ENCODE results near the gene UBE2V1.

UBE2V1 gene

GRCh38 chr20:50112512-50113419 is at the start of gene UBE2V1:
TSS of gene UBE2V1 (minus strand) at chr20:50113150. CDS start at chr20:50113128, 22 bp downstream.
- in situ Hi-C loops (cut with HindIII; ENCODE audit: low sequenced_read_pairs), result no loop called here

DNA sequence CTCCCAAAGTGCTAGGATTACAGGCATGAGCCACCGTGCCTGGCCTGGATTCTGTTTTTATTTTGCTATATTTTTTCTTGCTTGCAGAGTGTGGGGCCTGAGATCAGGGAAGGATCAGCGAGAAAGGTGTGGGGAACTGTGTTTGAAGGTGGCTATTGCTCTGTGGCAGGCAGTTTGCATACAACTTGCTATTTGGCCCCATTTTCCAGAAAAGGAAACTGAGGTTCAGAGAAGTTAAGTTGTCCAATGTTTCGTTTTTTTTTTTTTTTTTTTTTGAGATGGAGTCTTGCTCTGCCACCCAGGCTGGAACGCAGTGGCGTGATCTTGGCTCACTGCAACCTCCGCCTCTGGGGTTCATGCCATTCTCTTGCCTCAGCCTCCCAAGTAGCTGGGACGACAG is 48.5 kb upstream of the UBE2V1 start:
- in situ Hi-C loops (cut with HindIII; ENCODE audit: low sequenced_read_pairs), result loop anchor here (5.0 kb wide), 1 partner anchor 69 kb away; no protein-coding TSS in a partner anchor

DNA sequence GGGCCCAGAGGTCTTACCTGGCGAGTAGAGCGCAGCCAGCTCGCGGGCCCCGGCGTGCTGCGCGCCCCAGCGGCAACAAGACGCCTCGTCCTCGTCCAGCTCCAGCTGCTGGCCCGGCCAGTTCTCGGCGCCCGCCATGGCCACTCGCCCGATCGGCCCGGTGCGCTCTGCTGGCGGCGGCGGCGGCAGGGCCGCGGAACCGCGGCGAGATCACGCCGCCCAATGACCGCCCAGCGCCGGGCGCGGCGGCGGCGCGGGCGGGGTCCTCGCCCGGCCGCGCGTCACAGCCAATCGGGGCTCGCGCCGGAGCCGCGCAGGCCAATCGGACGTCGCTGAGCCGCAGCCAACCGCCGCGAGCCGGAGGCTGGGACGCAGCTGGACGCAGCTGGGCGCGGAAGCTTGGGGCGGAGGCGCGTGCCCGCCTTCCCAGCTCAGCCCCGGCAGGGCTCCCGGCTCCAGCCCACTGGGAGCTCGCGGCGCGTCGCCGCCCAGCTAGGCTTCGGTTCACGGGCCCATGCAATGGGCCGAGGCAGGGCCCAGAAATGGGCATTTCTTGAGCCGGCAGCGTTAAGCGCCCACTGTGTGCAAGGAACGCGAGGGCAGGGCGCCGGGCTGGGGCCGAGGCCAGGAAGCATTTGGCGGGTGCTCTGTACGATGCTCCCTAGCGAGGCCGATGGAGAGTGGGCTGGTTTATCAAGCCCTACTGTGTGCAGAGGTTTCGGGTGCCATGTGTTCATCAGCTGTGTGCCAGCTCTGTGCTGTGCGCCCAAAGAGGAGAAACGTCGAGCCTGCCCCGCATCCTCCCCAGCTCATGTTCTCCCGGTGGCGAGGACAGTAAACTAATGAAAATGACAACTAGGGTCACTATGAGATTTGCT is 40.8 kb upstream of the UBE2V1 start, which contains the start of gene PEDS1:
Gene PEDS1 (minus strand): TSS at position 224 of the 878 bp plus-strand sequence. CDS start 86 bp downstream, at position 138.
- in situ Hi-C loops (cut with HindIII; ENCODE audit: low sequenced_read_pairs), result no loop called here

- in situ Hi-C loops (cut with HindIII; ENCODE audit: low sequenced_read_pairs), result no loop called here
Measured at GRCh38 chr20:50153153-50153499, 40.2 kb upstream of the UBE2V1 start.

- in situ Hi-C loops (cut with HindIII; ENCODE audit: low sequenced_read_pairs), result no loop called here
Measured at GRCh38 chr20:50152394-50153152, 39.6 kb upstream of the UBE2V1 start.

DNA sequence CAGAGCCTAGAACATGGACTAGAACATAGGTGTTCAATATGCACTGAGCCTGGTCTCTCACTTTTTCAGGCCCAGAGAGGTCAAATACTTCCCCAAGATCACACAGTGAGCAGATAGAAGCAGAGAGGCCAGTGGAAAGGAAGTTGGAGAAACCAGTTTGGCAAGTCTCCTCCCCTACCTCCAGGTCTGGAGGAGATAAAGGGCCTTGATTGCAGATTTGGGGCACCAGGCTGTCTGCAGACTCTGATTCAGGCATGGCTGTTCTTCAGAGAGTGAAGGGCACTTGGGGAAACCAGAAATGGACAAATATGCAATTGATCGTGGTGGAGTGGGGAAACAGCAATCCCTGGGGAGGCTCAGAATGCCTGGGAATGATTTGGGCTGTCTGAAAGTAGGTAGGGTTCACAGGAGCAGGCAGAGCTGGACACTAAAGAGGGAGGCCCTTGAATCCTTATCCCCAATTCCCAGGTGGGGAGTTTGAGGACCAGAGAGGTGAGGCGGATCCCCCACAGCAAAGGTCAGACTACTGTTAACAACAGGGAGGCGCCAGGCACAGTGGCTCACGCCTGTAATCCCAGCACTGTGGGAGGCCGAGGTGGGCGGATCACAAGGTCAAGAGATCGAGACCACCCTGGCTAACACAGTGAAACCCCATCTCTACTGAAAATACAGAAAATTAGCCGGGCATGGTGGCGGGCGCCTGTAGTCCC is 38.2 kb upstream of the UBE2V1 start:
- in situ Hi-C loops (cut with HindIII; ENCODE audit: low sequenced_read_pairs), result no loop called here

GRCh38 chr20:50149481-50150254 is 36.7 kb upstream of the UBE2V1 start:
- in situ Hi-C loops (cut with HindIII; ENCODE audit: low sequenced_read_pairs), result no loop called here

GRCh38 chr20:50146732-50147662 is 34.0 kb upstream of the UBE2V1 start:
- in situ Hi-C loops (cut with HindIII; ENCODE audit: low sequenced_read_pairs), result no loop called here

DNA sequence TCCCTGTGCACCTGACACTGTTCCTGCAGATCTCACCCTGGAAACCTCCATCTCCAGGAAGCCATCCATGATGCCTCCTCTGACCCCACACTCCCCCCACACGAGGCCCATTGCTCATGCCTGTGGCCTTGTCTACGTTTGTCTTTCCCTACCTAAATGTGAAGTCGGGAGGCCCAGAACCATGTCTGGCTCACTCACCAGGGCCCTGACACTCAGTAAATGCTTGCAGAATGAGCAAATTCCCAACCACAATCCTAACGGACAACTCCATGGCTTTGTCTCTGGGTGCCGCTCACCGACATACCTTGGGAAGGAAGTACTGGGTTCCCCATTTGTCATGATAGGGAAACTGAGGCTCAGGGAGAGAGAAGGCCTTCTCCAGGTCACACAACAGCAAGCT is 33.3 kb upstream of the UBE2V1 start:
- in situ Hi-C loops (cut with HindIII; ENCODE audit: low sequenced_read_pairs), result no loop called here

DNA sequence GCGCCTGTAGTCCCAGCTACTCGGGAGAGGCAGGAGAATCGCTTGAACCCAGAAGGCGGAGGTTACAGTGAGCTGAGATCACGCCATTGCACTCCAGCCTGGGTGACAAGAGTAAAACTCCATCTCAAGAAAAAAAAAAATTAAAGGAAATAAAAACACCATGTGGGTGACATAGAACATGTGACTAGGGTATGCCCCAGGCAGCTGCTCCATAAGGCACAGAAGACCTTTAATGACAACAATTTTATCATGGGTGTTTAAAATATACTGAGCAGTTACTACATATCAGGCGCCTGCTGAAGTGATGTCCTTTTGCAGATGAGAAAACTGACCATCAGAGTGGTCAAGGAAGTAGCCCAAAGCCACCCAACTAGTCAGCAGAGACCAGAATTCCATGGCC is 32.6 kb upstream of the UBE2V1 start:
- in situ Hi-C loops (cut with HindIII; ENCODE audit: low sequenced_read_pairs), result no loop called here

GRCh38 chr20:50144362-50144761 is 31.4 kb upstream of the UBE2V1 start:
- in situ Hi-C loops (cut with HindIII; ENCODE audit: low sequenced_read_pairs), result no loop called here

GRCh38 chr20:50142812-50143211 is 29.9 kb upstream of the UBE2V1 start:
- in situ Hi-C loops (cut with HindIII; ENCODE audit: low sequenced_read_pairs), result no loop called here

DNA sequence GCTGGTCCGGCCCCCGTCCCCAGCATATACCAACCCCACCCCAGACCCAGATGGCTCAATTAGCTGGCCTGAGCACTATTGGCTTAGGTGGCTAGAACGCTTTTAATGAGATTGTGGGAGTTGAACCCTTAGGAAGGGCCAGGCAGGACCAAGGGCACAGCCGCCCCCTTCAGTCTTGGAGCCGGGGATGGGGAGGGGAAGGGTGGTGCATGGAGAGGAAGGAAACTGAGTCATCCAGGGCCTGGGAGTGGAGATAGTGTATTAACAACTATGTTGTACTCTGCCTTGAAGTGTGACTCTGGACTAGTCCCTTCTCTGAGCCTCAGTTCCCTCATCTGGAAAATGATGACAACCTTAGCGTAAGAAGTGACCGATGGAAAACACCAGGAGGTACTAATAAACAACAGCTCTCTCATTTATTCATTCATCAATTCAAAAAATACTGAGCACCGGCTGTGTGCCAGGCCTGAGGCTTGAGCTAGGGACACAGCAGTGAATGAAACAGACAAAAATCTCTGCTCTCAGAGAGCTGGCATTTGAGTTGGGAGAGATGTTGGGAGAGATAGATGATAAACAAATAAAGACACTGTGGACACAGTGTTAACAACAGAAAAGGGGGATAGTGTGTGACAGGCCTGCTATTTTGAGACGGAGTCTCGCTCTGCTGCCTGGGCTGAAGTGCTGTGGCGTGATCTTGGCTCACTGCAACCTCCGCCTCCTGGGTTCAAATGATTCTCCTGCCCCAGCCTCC is 29.0 kb upstream of the UBE2V1 start:
- in situ Hi-C loops (cut with HindIII; ENCODE audit: low sequenced_read_pairs), result no loop called here

DNA sequence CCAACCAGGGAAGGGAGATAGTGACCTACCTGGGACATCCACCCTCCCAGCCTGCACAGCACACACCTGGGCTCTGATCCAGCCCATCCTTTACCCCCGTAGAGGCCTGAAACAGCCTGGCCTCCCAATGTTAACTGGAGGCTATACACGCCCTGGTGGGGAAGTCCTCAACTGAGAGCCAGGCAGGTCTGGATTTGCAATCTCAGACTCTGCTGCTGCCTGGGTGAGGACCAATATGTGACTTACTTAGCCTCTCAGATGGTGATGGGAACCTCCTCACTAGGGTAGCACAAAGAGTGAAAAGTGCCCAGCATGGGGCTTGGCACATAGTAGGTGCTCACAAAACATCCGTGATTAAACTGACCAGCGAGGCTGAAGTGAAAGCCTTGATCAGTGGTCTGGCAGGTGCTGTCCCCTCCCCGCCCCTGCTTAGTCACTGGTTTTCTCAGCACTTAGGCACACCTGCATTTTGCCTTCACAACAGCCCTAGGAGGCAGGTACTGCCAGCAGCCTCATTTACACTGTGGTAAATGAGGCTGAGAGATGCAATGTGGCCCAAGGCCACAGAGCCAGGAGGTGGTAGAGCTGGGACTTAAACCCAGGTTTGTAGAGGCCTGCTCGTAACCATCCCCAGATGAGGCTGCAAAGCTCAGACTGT is 28.2 kb upstream of the UBE2V1 start:
- in situ Hi-C loops (cut with HindIII; ENCODE audit: low sequenced_read_pairs), result no loop called here

GRCh38 chr20:50140339-50140859 is 27.4 kb upstream of the UBE2V1 start:
- in situ Hi-C loops (cut with HindIII; ENCODE audit: low sequenced_read_pairs), result no loop called here

DNA sequence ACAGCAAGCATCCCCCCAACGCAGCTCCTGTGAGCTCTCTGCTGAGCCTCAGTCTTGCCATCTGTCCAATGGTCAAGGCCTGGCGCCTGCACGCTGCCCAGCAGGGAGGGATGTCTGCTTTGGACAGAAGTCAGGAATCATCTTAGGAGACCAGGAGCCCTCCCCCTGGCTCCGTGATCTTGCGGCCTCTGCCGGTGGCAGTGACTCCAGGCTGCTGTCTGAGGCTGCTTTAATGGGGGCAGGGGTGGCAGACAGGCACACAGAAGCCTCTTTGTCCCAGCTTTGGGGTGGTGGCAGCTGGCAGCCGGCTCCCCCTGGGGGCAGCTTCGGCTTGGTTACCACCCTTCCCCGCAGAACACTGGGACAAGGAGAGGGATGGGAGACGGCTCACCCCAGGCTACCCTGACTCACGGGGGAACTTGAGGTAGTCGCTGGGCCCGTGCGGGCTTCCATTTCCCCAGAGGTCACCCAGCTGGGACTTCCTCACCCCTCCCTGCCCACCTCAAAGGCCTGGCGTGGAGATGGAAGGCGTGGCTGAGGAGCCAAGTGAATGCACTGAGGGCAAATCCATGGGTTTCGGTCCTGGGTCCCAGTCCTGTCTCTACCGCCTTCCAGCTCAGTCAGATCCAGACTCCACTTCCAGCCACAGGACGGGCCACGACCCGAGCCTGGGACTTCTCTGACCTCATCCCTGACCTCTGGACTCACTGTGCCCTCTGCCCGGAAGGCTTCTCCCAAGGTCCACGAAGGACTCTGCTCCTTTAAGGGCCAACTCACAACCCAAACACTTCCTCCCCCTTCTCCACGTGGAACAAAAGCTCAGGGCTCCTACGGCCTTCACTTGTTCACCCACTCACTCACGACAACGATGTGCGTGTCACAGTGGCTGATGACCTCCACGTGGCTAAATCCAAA is 25.8 kb upstream of the UBE2V1 start:
- in situ Hi-C loops (cut with HindIII; ENCODE audit: low sequenced_read_pairs), result no loop called here
